Epithelial cell of proximal tubule (primary cell): ENCODE measurements around the gene CCDC17. TPM values are rescaled to one million over a fixed set of nuclear protein-coding genes. Genes with fewer than 3 reads are reported as not detected.
A peak's percentile ranks its signal among the peaks of the same experiment; 100 is the strongest.

Experiments used
- DNase-seq: peaks from one replicate; pipeline ENCODE4 v3.0.0-alpha.2; 2011; ENCODE audit warnings: low read depth
- H3K4me3 ChIP-seq: 2 replicates; pipeline ENCODE4 v1.5.1; 2011; ENCODE audit warnings: low read depth, mild to moderate bottlenecking, low read length
- total RNA-seq: library from RNA; depleted of rRNA; stranded (reverse); fragments of >200 nt; gene quantifications from 2 replicates; pipeline ENCODE4 v1.2.3, GENCODE V29; 2015
- TF ChIP-seq, protein P1 (sequence below): conservative IDR thresholded peaks from 2 replicates; pipeline ENCODE4 v1.5.1; 2012; ENCODE audit warnings: low read depth, mild to moderate bottlenecking, low read length

Gene CCDC17
- total RNA-seq, 1 donor from 2014 or later: not detected

GRCh38 chr1:45644661-45645060 lies 20.8 kb upstream of the CCDC17 start:
- H3K4me3 ChIP-seq: no peak overlapping the region
- no peak for DNase-seq
- TF ChIP-seq, protein P1, sequence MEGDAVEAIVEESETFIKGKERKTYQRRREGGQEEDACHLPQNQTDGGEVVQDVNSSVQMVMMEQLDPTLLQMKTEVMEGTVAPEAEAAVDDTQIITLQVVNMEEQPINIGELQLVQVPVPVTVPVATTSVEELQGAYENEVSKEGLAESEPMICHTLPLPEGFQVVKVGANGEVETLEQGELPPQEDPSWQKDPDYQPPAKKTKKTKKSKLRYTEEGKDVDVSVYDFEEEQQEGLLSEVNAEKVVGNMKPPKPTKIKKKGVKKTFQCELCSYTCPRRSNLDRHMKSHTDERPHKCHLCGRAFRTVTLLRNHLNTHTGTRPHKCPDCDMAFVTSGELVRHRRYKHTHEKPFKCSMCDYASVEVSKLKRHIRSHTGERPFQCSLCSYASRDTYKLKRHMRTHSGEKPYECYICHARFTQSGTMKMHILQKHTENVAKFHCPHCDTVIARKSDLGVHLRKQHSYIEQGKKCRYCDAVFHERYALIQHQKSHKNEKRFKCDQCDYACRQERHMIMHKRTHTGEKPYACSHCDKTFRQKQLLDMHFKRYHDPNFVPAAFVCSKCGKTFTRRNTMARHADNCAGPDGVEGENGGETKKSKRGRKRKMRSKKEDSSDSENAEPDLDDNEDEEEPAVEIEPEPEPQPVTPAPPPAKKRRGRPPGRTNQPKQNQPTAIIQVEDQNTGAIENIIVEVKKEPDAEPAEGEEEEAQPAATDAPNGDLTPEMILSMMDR: no peak

DNA sequence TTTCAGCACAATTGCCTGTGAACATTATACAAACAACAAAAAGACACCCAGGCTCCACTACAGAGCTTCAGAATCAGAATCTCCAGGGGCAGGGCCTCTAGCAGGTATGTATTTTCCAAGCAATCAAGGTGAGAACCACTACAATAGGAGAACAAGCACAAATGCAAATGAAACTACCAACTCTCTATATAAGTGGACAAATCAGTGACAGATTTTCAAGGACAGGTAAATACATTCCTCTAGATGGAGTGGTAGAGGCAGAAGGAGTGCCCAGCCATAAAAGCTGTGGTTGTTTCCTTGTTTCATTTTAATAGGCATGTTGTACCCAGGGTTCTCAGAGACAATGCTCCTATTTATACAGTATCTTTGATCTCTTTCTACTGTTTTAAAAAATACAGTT lies 20.1 kb upstream of the CCDC17 start:
- H3K4me3 ChIP-seq: no peak overlapping the region
- no peak for DNase-seq
- TF ChIP-seq, protein P1: peak; percentile 53

- TF ChIP-seq, protein P1: no peak
- H3K4me3 ChIP-seq: no peak overlapping the region
- DNase-seq: no peak
These were observed 19.5 kb upstream of the CCDC17 start for GRCh38 chr1:45643321-45643720.

DNA sequence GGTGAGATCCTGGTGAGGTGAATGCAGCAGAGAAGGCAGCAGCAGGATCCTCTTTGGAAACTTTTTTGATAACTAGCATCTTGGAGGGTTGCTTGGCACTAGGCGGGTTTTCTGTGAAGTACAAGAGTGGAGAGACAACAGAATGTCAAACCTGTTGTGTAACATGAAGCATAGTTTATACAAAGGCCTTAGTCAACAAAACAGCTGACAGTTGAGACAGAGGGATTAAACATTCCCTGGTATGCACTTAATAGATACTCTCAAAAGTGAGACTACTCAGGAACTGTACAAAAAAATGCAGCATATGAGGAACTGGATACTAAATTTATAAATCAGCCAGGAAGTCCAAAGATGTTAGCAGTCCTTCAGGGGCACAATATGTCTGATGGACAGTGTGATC lies 16.4 kb upstream of the CCDC17 start:
- DNase-seq: no peak
- TF ChIP-seq, protein P1: no peak
- H3K4me3 ChIP-seq: no peak overlapping the region

DNA sequence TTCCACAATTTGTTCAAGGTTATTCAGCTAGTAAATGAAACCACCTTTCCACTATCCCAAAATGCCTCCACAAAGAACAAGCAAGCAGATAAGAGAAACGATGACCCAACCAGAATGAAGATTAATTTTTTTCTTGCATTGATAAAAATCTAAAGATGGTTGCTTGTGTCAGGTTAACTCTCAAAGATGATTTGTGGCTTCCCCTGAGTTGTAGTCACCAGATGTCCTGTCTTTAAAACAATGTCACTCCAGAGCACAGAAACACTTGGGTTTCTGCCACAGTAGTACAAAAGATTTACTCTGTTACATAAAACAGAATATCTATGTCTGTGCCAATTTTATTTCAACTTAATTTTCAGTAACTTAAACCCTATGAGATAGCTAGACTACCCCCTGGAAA lies 11.4 kb upstream of the CCDC17 start:
- TF ChIP-seq, protein P1: no peak
- DNase-seq: no peak
- H3K4me3 ChIP-seq: no peak overlapping the region

DNA sequence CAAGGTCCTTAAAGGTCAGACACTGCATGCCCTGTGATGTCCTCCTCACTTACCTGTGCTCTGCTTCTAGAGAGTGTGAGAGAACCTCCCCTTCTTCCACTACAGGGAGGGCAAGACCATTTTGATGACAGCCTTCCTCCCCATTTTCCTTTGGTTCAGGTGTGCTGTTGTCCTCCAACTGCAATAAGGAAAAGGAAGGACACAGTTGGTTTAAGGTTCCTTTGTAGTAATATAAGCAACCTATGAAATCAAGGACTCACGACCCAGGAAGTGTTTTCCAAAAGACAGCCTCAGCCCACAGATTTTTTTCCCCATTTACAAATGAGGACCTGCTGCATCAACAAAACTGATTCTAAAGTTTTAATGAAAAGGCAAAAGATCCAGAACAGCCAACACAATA lies 6.6 kb upstream of the CCDC17 start:
- H3K4me3 ChIP-seq: no peak overlapping the region
- TF ChIP-seq, protein P1: no peak
- DNase-seq: no peak

- TF ChIP-seq, protein P1: no peak
- DNase-seq: no peak
- H3K4me3 ChIP-seq: no peak overlapping the region
These were observed 5.2 kb upstream of the CCDC17 start for GRCh38 chr1:45629035-45629434.
